Activated T-cell treated with anti-CD3 and anti-CD28 coated beads, Interleukin-2, amount 50 U/mL, for 24 hours (primary cell): ENCODE data around the gene PDCD1LG2.
"Not testable (repeated sequence)": the region's sequence is repeated elsewhere in the genome, so short reads cannot be mapped to it uniquely, and the experiment has no call there.

Experiments
- DNase-seq: peaks from one replicate; pipeline ENCODE4 v3.0.0-alpha.2; 2020
- H3K27ac Mint-ChIP-seq: 2 replicates; pipeline ENCODE4 v1.8.0; 2020; ENCODE audit warnings: mild to moderate bottlenecking, mixed read lengths
- H3K27me3 Mint-ChIP-seq: 2 replicates; pipeline ENCODE4 v1.8.0; 2020; ENCODE audit warnings: mixed read lengths
- H3K36me3 Mint-ChIP-seq: 2 replicates; pipeline ENCODE4 v1.8.0; 2020; ENCODE audit warnings: low read depth, mixed read lengths
- H3K4me1 Mint-ChIP-seq: 2 replicates; pipeline ENCODE4 v1.8.0; 2020; ENCODE audit warnings: low read depth, mixed read lengths
- H3K4me3 Mint-ChIP-seq: 2 replicates; pipeline ENCODE4 v1.8.0; 2020; ENCODE audit warnings: mild to moderate bottlenecking, moderate library complexity, mixed read lengths
- H3K9me3 Mint-ChIP-seq: 2 replicates; pipeline ENCODE4 v1.8.0; 2020; ENCODE audit warnings: mixed read lengths

PDCD1LG2 gene

DNA sequence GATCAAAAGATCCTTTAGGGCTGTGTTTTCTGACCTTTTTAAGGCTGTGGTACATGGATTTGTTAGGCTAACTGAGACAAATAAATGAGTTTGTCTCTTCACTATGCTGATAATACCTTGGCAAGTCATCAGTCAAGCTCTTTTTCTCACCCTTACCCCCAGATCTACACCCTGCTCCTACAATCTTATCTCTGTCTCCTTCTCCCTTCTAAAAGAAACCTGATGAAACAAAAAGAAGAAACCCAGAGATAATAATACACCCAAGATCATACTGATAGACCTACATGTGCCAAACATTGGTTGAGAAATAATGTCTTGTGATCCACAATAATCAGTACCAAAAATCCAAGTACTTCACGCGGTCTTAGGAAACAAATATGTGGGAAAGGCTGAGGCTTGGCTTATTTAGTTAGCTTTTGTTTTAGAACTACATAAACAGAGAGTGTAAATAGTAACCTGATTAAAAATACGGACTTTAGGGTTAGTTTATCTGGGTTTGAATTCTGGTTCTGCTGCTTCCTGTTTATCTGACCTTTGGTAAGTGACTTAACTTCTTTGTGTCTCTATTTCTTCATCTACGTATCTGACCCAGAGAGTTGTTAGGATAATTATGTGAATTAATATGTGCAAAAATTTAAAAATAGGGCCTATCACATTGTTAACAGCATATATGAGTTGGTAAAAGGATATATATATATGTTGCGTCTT lies 24.8 kb upstream of the PDCD1LG2 start:
- H3K36me3 Mint-ChIP-seq: no peaks in the 10 kb centered on the region
- H3K27ac Mint-ChIP-seq: no peak overlapping the region
- no peaks in the 10 kb centered on the region for H3K27me3 Mint-ChIP-seq
- no peaks in the 10 kb centered on the region for H3K9me3 Mint-ChIP-seq
- no peak for DNase-seq
- peaks cover under 1% of the 10 kb centered on the region for H3K4me1 Mint-ChIP-seq
- no peak overlapping the region for H3K4me3 Mint-ChIP-seq

GRCh38 chr9:5486988-5487387 lies 23.3 kb upstream of the PDCD1LG2 start:
- H3K27ac Mint-ChIP-seq: no peak overlapping the region
- no peak overlapping the region for H3K4me3 Mint-ChIP-seq
- H3K27me3 Mint-ChIP-seq: no peaks in the 10 kb centered on the region
- no peak for DNase-seq
- H3K9me3 Mint-ChIP-seq: no peaks in the 10 kb centered on the region
- H3K36me3 Mint-ChIP-seq: no peaks in the 10 kb centered on the region
- no peaks in the 10 kb centered on the region for H3K4me1 Mint-ChIP-seq

- H3K9me3 Mint-ChIP-seq: peaks cover under 1% of the 10 kb centered on the region
- peaks cover 6% of the 10 kb centered on the region for H3K4me1 Mint-ChIP-seq
- DNase-seq: no peak
- H3K27me3 Mint-ChIP-seq: no peaks in the 10 kb centered on the region
- H3K4me3 Mint-ChIP-seq: no peak overlapping the region
- no peak overlapping the region for H3K27ac Mint-ChIP-seq
- no peaks in the 10 kb centered on the region for H3K36me3 Mint-ChIP-seq
These were observed 21.9 kb upstream of the PDCD1LG2 start for GRCh38 chr9:5488221-5489008.

DNA sequence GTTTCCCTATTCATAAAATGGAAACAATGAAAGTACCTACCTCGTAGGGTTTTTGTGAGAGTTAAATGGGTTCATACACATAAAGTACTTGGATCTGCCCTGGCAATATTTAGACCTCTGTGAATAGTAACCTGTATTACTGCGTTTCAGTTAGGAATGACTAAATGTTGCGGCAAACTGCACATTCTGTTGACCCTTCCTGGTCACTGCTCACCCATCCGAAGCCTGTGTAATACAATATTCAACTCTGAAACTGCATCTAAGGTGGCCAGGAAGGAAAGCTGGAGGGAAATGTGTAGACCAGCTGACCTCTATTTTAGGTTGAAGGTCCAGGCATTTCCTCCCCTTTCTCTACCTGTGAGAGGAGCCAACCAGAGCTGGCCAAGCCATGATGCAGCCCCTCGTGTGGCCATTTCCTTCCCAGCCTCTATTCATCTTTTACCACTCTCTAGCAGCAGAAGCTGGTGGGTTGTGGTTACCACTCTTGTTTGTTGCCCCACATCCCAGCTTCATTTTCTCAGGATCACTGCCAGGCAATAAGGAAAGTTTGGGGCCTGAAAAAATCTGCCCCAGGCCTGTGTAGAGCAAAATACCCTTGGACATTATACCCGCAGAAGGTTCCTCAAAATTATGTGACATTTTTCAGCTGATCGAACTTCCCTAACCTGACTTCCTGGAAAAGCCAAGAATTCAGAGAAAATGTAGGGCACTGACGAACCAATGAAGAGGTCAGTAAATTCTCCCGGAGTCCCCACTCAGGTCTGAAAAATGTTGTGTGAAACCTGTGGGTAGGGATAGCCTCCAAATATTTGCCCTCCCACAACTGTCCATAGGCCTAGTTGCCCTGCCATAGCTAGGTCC lies 20.5 kb upstream of the PDCD1LG2 start:
- Mint-ChIP-seq H3K9me3 (peaks cover 2% of the 10 kb centered on the region), H3K27me3 (no peaks in the 10 kb centered on the region), H3K4me1 (peaks cover 20% of the 10 kb centered on the region)

DNA sequence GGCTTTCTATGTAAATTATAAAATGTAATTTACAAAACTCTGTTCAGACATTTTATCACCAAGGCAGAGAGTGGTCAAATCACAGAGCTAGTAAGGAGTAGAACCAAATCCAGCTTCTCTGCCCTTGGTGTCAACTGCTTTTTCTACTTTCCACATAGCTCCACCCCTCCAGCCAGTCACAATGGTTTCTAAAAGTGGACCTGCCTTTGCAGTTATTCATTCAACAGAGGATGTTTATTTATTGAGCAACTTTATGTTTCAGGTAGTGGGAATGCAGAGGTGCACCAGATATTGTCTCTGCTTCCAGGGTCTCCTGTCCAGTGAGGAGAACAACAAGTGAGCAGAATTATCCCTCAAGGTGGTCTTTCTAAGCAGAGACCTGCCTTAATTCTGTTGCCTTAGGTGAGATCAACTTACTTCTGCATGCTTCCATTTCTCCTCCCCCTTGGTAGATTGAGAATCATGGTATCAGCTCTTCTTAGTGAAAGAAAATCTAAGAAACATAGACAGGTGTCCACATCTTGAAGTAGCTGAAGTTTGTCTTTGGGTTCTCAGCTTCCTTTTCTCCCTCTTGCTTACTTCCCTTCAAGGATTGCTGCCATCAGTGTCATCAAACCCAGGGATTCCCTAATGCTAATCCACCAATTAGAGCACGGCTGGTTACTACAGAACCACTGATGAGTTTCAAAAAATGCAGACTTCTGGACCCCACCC lies 17.2 kb upstream of the PDCD1LG2 start:
- H3K4me1 Mint-ChIP-seq: peaks cover 22% of the 10 kb centered on the region
- no peaks in the 10 kb centered on the region for H3K36me3 Mint-ChIP-seq
- peak overlapping the region; percentile 80 for H3K27ac Mint-ChIP-seq
- peaks cover 2% of the 10 kb centered on the region for H3K9me3 Mint-ChIP-seq
- no peaks in the 10 kb centered on the region for H3K27me3 Mint-ChIP-seq
- no peak overlapping the region for H3K4me3 Mint-ChIP-seq
- no peak for DNase-seq

More for the DNA sequence above, 20.5 kb upstream of the PDCD1LG2 start:
- Mint-ChIP-seq H3K27ac (no peak overlapping the region), H3K36me3 (no peaks in the 10 kb centered on the region), H3K4me3 (no peak overlapping the region)
- DNase-seq: no peak

GRCh38 chr9:5493679-5494511 lies 16.4 kb upstream of the PDCD1LG2 start:
- H3K4me1 Mint-ChIP-seq: peaks cover 22% of the 10 kb centered on the region
- DNase-seq: peak; percentile 50
- no peaks in the 10 kb centered on the region for H3K36me3 Mint-ChIP-seq
- H3K27me3 Mint-ChIP-seq: no peaks in the 10 kb centered on the region
- peak overlapping the region; percentile 80 for H3K27ac Mint-ChIP-seq
- peaks cover 2% of the 10 kb centered on the region for H3K9me3 Mint-ChIP-seq
- H3K4me3 Mint-ChIP-seq: peak overlapping the region; percentile 14

- H3K27me3 Mint-ChIP-seq, H3K9me3 Mint-ChIP-seq, H3K27ac Mint-ChIP-seq, H3K36me3 Mint-ChIP-seq, H3K4me3 Mint-ChIP-seq, DNase-seq: not testable (repeated sequence)
- H3K4me1 Mint-ChIP-seq: peaks cover 22% of the 10 kb centered on the region
These were observed 15.6 kb upstream of the PDCD1LG2 start for GRCh38 chr9:5494765-5495164.

DNA sequence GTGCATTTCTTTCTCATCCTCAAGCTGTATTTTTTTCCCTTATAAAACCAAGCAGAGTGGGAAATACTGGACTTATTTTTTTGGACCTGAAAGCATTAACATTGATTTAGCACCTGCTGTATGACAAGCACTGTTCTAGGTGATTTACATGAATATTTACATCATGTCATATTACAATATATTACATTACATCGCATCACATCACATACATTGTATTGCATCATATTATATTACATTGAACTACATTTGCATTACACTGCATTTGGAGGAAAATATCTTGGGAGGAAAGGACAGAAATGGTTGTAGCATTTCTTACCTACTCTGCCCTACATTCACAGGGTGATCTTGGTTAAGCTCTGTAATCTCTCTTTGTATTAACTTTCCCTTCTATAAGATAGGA lies 11.2 kb upstream of the PDCD1LG2 start:
- H3K4me3 Mint-ChIP-seq: no peak overlapping the region
- no peak overlapping the region for H3K27ac Mint-ChIP-seq

GRCh38 chr9:5499889-5500398 lies 10.4 kb upstream of the PDCD1LG2 start:
- H3K36me3 Mint-ChIP-seq: no peaks in the 10 kb centered on the region
- no peak overlapping the region for H3K4me3 Mint-ChIP-seq
- no peaks in the 10 kb centered on the region for H3K27me3 Mint-ChIP-seq
- peaks cover 10% of the 10 kb centered on the region for H3K4me1 Mint-ChIP-seq
- H3K9me3 Mint-ChIP-seq: peaks cover 17% of the 10 kb centered on the region
- DNase-seq: no peak
- no peak overlapping the region for H3K27ac Mint-ChIP-seq

More for the DNA sequence above, 11.2 kb upstream of the PDCD1LG2 start:
- peaks cover 12% of the 10 kb centered on the region for H3K4me1 Mint-ChIP-seq
- H3K9me3 Mint-ChIP-seq: peaks cover 10% of the 10 kb centered on the region
- no peak for DNase-seq
- H3K36me3 Mint-ChIP-seq: no peaks in the 10 kb centered on the region
- H3K27me3 Mint-ChIP-seq: no peaks in the 10 kb centered on the region

DNA sequence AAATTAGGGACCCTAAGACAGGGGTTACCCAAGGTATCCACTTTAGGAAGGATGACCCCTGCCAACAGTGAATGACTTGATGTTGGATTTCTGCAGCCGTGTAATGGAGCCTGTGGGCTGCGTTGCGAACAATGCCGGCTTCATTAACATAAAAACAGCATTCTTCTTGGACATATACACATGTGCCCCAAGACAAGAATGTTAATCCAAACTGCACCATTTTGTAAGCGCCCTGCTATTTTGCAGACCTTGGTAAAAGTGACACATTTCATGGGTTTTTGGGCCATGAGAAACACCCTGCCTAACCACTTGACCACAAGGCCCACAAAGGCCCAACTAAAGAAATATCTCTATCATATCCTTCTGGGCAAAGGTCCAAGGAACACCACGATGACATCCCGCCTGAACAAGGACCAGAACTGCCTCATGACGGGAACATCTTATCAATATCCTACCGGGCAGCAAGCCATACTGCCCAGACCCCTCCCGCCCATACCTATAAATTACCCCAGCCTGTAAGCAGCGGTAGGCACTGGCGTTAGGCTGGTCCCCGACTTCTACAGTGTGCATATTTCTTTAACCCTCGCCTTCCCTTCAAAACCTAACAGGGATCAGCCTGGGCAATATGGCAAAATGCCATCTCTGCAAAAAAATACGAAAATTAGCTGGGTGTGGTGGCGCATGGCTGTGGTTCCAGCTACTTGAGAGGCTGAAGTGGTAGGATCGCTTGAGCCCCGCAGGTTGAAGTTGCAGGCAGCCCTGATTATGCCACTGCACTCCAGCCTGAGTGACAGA lies 9.7 kb upstream of the PDCD1LG2 start:
- no peaks in the 10 kb centered on the region for H3K27me3 Mint-ChIP-seq
- no peaks in the 10 kb centered on the region for H3K36me3 Mint-ChIP-seq
- peaks cover 13% of the 10 kb centered on the region for H3K4me1 Mint-ChIP-seq
- no peak overlapping the region for H3K27ac Mint-ChIP-seq
- DNase-seq: no peak
- H3K4me3 Mint-ChIP-seq: no peak overlapping the region
- H3K9me3 Mint-ChIP-seq: peaks cover 22% of the 10 kb centered on the region

DNA sequence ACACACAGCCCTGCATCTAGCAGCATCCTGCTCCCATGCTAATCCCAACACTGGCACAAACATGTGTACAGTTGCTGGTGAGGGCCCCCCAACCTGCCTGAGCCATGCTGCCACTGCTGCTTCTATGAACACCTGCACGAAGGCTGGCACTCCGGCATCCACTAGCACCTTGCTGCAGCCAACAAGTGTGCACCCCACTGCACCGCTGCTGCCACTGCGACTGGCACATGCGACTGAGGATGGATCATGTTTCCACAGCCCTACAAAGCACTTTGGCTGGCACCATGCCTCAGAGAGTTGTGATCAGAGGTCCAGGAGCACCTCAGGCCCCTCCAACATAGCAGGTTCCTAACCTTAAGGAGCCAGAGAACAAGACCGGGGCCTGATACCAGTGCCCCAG lies 7.8 kb upstream of the PDCD1LG2 start:
- H3K27ac Mint-ChIP-seq: no peak overlapping the region
- peaks cover 27% of the 10 kb centered on the region for H3K9me3 Mint-ChIP-seq
- no peaks in the 10 kb centered on the region for H3K36me3 Mint-ChIP-seq
- H3K4me3 Mint-ChIP-seq: no peak overlapping the region
- DNase-seq: no peak
- no peaks in the 10 kb centered on the region for H3K27me3 Mint-ChIP-seq
- H3K4me1 Mint-ChIP-seq: peaks cover 11% of the 10 kb centered on the region

DNA sequence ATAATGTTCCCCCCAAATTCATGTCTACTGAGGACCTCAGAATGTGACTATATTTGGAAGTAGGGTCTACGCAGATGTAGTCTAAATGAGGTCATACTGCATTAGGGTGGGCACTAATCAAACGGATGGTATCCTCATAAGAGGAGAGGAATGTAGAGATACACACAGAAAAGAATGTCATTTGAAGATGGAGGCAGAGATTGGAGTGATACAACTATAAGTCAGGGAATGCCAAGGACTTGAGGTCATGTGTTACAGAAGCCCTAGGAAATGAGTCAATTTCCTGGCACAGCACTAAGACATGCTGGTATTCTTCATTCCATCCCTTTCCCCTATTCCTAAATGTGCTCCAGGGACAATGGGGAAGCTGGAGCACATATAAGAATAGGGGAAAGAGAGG lies 758 bp upstream of the PDCD1LG2 start:
- no peak overlapping the region for H3K4me3 Mint-ChIP-seq
- DNase-seq: no peak
- no peaks in the 10 kb centered on the region for H3K27me3 Mint-ChIP-seq
- peaks cover 60% of the 10 kb centered on the region for H3K4me1 Mint-ChIP-seq
- peaks cover 14% of the 10 kb centered on the region for H3K9me3 Mint-ChIP-seq
- no peaks in the 10 kb centered on the region for H3K36me3 Mint-ChIP-seq
- peak overlapping the region; percentile 98 for H3K27ac Mint-ChIP-seq

DNA sequence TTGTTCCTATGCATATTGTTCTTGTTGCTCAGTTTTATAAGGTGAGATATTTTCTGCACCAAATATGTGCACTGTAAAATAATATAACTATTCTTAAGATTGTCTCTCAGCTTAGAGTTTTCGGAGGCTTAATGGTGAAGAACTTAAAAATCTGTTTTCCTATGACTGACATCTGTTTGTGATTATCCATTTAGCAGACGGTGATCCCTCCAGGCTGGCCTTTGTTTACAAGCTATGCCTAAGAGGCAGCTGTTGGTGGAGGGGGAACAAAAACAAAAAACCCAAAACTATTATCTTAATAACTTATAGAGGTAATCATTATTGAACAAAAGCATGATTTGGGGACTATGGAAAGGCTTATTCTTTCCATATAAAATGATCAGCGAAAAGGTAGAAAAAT lies 658 bp downstream of the PDCD1LG2 start:
- no peaks in the 10 kb centered on the region for H3K27me3 Mint-ChIP-seq
- no peaks in the 10 kb centered on the region for H3K36me3 Mint-ChIP-seq
- H3K9me3 Mint-ChIP-seq: peaks cover 4% of the 10 kb centered on the region
- DNase-seq: no peak
- H3K4me3 Mint-ChIP-seq: peak overlapping the region; percentile 73
- H3K27ac Mint-ChIP-seq: peak overlapping the region; percentile 98
- peaks cover 53% of the 10 kb centered on the region for H3K4me1 Mint-ChIP-seq
